Karpas-422 (cell line): ENCODE data around the gene PINLYP. TPM values are rescaled to one million over a fixed set of nuclear protein-coding genes. Genes with fewer than 3 reads are reported as not detected.
"Not testable (repeated sequence)": the region's sequence is repeated elsewhere in the genome, so short reads cannot be mapped to it uniquely, and the experiment has no call there.

Experiments
- DNase-seq: peaks from one replicate; pipeline ENCODE4 v3.0.0-alpha.2; 2015
- H2AFZ ChIP-seq: fragments of 200-600 bp; sonication (generic); 2 replicates; pipeline ENCODE4 v1.6.1; 2014; ENCODE audit warnings: antibody characterized with exemption, low read length, mixed read lengths
- H3K27ac ChIP-seq: fragments of 200-600 bp; sonication (generic); 2 replicates; pipeline ENCODE4 v1.5.1; 2014; ENCODE audit warnings: mild to moderate bottlenecking, low read length, moderate library complexity
- H3K27me3 ChIP-seq: fragments of 200-600 bp; sonication (generic); 2 replicates; pipeline ENCODE4 v1.6.1; 2014; ENCODE audit warnings: low read length, mixed read lengths
- H3K36me3 ChIP-seq: fragments of 200-600 bp; sonication (generic); 2 replicates; pipeline ENCODE4 v1.6.1; 2014; ENCODE audit warnings: low read length, mixed read lengths; ENCODE audit not compliant: insufficient read depth
- H3K4me1 ChIP-seq: fragments of 200-600 bp; sonication (generic); 2 replicates; pipeline ENCODE4 v1.6.1; 2014; ENCODE audit warnings: mild to moderate bottlenecking, low read length, mixed read lengths
- H3K4me2 ChIP-seq: fragments of 200-600 bp; sonication (generic); 2 replicates; pipeline ENCODE4 v1.6.1; 2014; ENCODE audit warnings: low read length, low read depth, mild to moderate bottlenecking; ENCODE audit not compliant: poor library complexity, severe bottlenecking
- H3K4me3 ChIP-seq: fragments of 200-600 bp; sonication (generic); 2 replicates; pipeline ENCODE4 v1.5.1; 2014; ENCODE audit warnings: mild to moderate bottlenecking, antibody characterized with exemption, low read length, mixed read lengths
- H3K79me2 ChIP-seq: fragments of 200-600 bp; sonication (generic); 2 replicates; pipeline ENCODE4 v1.6.1; 2014; ENCODE audit warnings: mild to moderate bottlenecking, low read length, mixed read lengths
- H3K9ac ChIP-seq: fragments of 200-600 bp; sonication (generic); 2 replicates; pipeline ENCODE4 v1.6.0; 2014; ENCODE audit warnings: low read length
- H3K9me2 ChIP-seq: fragments of 200-600 bp; sonication (generic), shearing (Covaris generic); replicated peaks from 2 replicates; pipeline ENCODE4 v1.6.0; 2014; ENCODE audit warnings: mild to moderate bottlenecking, low read length, moderate library complexity; ENCODE audit not compliant: insufficient read depth
- H3K9me3 ChIP-seq: fragments of 300-700, 200-600 bp; sonication (generic); 2 replicates; pipeline ENCODE4 v1.6.1; 2014; ENCODE audit warnings: low read length, mixed read lengths
- H4K20me1 ChIP-seq: fragments of 200-600 bp; sonication (generic); 2 replicates; pipeline ENCODE4 v1.6.1; 2014; ENCODE audit warnings: mild to moderate bottlenecking, antibody characterized with exemption, low read length, low read depth; ENCODE audit not compliant: insufficient read depth
- total RNA-seq: library from RNA; depleted of rRNA; stranded (reverse); fragments of >200 nt; shearing (Covaris generic); gene quantifications from 2 replicates; pipeline ENCODE4 v1.2.3, GENCODE V29; 2014; ENCODE audit warnings: low replicate concordance

Gene PINLYP
- total RNA-seq, 1 experiment from 2014 or later: not detected

DNA sequence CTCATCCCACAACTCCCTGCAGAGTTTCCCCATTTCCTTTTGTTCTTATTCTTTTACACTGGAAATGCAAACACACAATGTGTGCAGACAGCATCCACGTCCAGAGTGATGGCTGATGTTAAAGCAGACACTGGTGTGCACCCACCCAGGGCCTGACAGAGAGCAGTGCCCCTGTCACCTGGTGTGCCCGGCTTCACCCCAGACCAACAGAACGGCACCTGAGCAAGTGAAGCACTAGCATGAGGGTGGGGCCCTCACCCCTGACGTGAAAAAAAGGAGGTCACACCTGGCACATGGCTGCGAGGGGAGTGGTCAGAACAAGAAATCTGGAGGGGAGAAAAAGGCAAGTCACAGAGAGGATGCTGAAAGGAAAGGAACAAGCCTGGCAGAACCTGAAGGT lies 30.3 kb upstream of the PINLYP start:
- no peaks in the 10 kb centered on the region for H3K9me3 ChIP-seq
- H2AFZ ChIP-seq: no peak overlapping the region
- no peaks in the 10 kb centered on the region for H3K4me1 ChIP-seq
- no peak overlapping the region for H3K4me2 ChIP-seq
- H4K20me1 ChIP-seq: no peaks in the 10 kb centered on the region
- peaks cover 10% of the 10 kb centered on the region for H3K36me3 ChIP-seq
- H3K27me3 ChIP-seq: no peaks in the 10 kb centered on the region
- no peak overlapping the region for H3K9ac ChIP-seq
- no peak overlapping the region for H3K27ac ChIP-seq
- no peak for DNase-seq
- H3K79me2 ChIP-seq: no peaks in the 10 kb centered on the region
- H3K9me2 ChIP-seq: no peaks in the 10 kb centered on the region
- no peak overlapping the region for H3K4me3 ChIP-seq

DNA sequence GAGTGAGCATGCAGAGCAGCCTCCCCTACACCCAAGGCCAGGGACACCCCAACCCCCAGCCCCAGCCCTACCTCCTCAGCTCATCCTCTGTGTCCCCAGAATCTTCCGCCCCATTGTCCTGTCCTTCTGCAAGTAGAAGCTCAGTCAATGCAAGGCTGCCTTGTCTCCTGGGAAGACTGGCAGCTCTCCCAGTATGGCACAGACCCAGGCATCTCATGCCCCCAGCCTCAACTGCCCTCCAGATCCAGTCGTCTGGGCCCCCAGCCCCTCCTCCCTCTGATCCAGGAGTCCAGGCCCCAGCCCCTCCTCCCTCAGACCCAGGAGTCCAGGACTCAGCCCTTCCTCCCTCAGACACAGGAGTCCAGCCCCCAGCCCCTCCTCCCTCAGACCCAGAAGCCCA lies 29.6 kb upstream of the PINLYP start:
- Histone ChIP-seq H4K20me1 (no peaks in the 10 kb centered on the region), H3K4me1 (no peaks in the 10 kb centered on the region), H3K9me3 (no peaks in the 10 kb centered on the region), H3K9ac (no peak overlapping the region), H2AFZ (no peak overlapping the region), H3K4me3 (no peak overlapping the region), H3K9me2 (no peaks in the 10 kb centered on the region), H3K27me3 (no peaks in the 10 kb centered on the region), H3K36me3 (peaks cover 5% of the 10 kb centered on the region; the same call in 1 of the 2 replicates), H3K79me2 (no peaks in the 10 kb centered on the region), H3K4me2 (no peak overlapping the region), H3K27ac (no peak overlapping the region)
- DNase-seq: no peak

- peaks cover 3% of the 10 kb centered on the region; the same call in 1 of the 2 replicates for H3K36me3 ChIP-seq
- H3K9ac ChIP-seq: no peak overlapping the region
- no peaks in the 10 kb centered on the region for H3K9me2 ChIP-seq
- no peaks in the 10 kb centered on the region for H4K20me1 ChIP-seq
- no peak overlapping the region for H3K4me2 ChIP-seq
- H3K27ac ChIP-seq: no peak overlapping the region
- H3K27me3 ChIP-seq: no peaks in the 10 kb centered on the region
- H3K4me1 ChIP-seq: no peaks in the 10 kb centered on the region
- no peaks in the 10 kb centered on the region for H3K9me3 ChIP-seq
- no peak for DNase-seq
- no peaks in the 10 kb centered on the region for H3K79me2 ChIP-seq
- H2AFZ ChIP-seq: no peak overlapping the region
- H3K4me3 ChIP-seq: no peak overlapping the region
Observed at GRCh38 chr19:43546581-43546980, 29.0 kb upstream of the PINLYP start.

DNA sequence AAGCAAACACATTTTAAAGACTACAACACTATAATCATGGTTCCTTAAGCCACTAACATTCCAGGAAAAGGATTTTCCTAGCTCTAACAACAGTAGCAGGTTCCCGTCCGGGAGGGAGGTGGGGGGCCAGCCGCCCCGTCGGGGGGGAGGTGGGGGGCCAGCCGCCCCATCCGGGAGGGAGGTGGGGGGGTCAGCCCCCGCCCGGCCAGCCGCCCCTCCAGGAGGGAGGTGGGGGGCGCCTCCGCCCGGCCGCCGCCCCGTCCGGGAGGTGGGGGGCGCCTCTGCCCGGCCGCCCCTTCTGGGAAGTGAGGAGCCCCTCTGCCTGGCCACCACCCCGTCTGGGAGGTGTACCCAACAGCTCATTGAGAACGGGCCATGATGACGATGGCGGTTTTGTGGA lies 27.7 kb upstream of the PINLYP start:
- H3K79me2 ChIP-seq, DNase-seq, H3K27ac ChIP-seq, H4K20me1 ChIP-seq, H3K4me2 ChIP-seq, H3K27me3 ChIP-seq, H3K4me3 ChIP-seq, H3K9me2 ChIP-seq, H3K9ac ChIP-seq, H3K4me1 ChIP-seq, H3K36me3 ChIP-seq, H2AFZ ChIP-seq, H3K9me3 ChIP-seq: not testable (repeated sequence)

DNA sequence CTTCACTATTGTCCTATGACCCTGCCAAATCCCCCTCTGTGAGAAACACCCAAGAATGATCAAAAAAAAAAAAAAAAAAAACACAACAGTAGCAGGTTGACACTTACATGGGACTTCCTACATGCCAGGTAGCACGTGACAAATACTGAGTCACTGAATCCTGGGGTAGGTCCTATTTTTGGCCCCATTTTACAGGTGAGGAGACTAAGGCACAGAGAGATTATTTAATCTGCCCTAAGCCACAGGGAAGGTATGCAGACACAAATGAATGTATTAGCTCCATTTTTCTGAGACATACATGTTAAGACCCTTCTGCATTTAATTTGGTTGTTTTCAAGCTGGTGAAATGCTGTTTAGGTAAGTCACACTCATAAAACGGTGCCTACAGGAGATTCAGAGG lies 26.9 kb upstream of the PINLYP start:
- Histone ChIP-seq H3K4me3 (no peak overlapping the region), H3K9ac (no peak overlapping the region), H3K27ac (no peak overlapping the region), H3K79me2 (no peaks in the 10 kb centered on the region), H3K9me2 (no peaks in the 10 kb centered on the region), H3K36me3 (no peaks in the 10 kb centered on the region), H4K20me1 (no peaks in the 10 kb centered on the region), H3K4me1 (no peaks in the 10 kb centered on the region), H3K9me3 (no peaks in the 10 kb centered on the region), H2AFZ (no peak overlapping the region), H3K4me2 (no peak overlapping the region), H3K27me3 (no peaks in the 10 kb centered on the region)
- DNase-seq: no peak

DNA sequence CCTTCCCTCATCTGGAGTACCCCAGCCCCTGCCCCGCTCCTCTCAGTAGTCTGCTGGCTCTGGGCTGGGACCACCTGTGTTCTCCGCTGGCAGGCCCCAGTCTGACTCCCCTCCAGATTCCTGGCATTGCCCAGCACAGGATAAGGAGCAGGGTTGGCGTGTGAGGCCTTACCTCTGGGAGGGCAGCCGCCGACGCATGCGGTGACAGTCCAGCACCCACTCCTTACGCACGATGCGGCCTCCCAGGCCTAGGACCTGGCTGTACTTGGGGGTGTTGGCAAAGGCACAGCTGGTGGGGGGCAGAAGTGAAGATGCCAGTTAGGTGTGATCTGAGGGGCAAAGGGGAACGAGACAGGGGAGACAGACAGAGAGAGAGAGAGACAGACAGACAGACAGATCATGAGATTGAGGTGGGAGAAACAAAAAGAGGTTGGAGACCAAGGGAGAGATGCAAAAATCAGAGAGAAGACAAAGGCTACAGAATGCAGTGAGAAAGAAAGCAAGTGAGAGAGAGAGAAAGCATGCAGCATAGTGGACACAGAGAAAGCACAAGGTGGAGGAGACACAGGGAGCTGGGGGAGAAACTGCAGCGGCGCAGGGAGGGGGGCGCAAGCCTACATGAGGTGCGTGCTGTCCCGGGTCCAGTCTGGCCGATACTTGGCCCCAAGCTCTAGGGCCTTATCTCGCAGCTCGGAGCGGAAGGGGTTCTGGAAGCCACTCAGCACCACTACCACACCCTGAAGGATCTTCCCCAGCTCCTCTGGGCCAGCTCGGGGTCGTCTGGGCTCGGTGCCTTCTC lies 24.0 kb upstream of the PINLYP start:
- no peak for DNase-seq
- Histone ChIP-seq H3K4me1 (no peaks in the 10 kb centered on the region), H3K36me3 (no peaks in the 10 kb centered on the region)

GRCh38 chr19:43552198-43552450 lies 23.5 kb upstream of the PINLYP start:
- Histone ChIP-seq H3K4me3 (no peak overlapping the region), H3K9ac (no peak overlapping the region), H2AFZ (no peak overlapping the region), H4K20me1 (no peaks in the 10 kb centered on the region), H3K79me2 (no peaks in the 10 kb centered on the region), H3K9me3 (no peaks in the 10 kb centered on the region), H3K36me3 (no peaks in the 10 kb centered on the region), H3K27ac (no peak overlapping the region), H3K4me2 (no peak overlapping the region), H3K27me3 (no peaks in the 10 kb centered on the region), H3K9me2 (no peaks in the 10 kb centered on the region), H3K4me1 (no peaks in the 10 kb centered on the region)
- no peak for DNase-seq

More for the DNA sequence above, 24.0 kb upstream of the PINLYP start:
- H3K4me2 ChIP-seq: no peak overlapping the region
- no peaks in the 10 kb centered on the region for H3K9me2 ChIP-seq
- no peaks in the 10 kb centered on the region for H3K9me3 ChIP-seq
- H2AFZ ChIP-seq: no peak overlapping the region
- H4K20me1 ChIP-seq: no peaks in the 10 kb centered on the region
- no peak overlapping the region for H3K27ac ChIP-seq
- H3K4me3 ChIP-seq: no peak overlapping the region
- H3K79me2 ChIP-seq: no peaks in the 10 kb centered on the region
- no peaks in the 10 kb centered on the region for H3K27me3 ChIP-seq
- H3K9ac ChIP-seq: no peak overlapping the region

DNA sequence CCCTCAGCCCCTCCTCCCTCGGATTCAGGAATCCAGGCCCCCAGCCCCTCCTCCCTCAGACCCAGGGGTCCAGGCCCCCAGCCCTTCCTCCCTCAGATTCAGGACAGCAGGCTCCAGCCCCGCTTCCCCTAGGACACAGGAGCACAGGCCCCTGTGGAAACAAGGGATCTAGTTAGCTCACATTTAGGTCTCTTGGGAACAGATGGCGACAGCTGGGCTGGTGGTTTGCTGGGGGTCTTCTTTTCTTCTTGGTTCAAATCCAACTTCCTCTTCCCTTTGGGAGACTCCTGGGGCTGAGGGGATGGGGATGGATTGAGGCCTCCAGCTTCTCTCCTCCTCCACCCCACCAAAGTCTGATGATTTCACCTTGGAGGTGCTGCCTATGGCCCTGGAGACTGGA lies 23.0 kb upstream of the PINLYP start:
- no peaks in the 10 kb centered on the region for H3K36me3 ChIP-seq
- DNase-seq: no peak
- no peak overlapping the region for H2AFZ ChIP-seq
- no peak overlapping the region for H3K4me2 ChIP-seq
- no peak overlapping the region for H3K4me3 ChIP-seq
- no peaks in the 10 kb centered on the region for H4K20me1 ChIP-seq
- H3K9me2 ChIP-seq: no peaks in the 10 kb centered on the region
- H3K27ac ChIP-seq: no peak overlapping the region
- H3K9me3 ChIP-seq: no peaks in the 10 kb centered on the region
- no peak overlapping the region for H3K9ac ChIP-seq
- no peaks in the 10 kb centered on the region for H3K27me3 ChIP-seq
- H3K79me2 ChIP-seq: no peaks in the 10 kb centered on the region
- no peaks in the 10 kb centered on the region for H3K4me1 ChIP-seq

- Histone ChIP-seq H3K9me2 (no peaks in the 10 kb centered on the region), H3K4me2 (no peak overlapping the region), H3K27me3 (no peaks in the 10 kb centered on the region), H3K9me3 (no peaks in the 10 kb centered on the region), H3K36me3 (no peaks in the 10 kb centered on the region), H4K20me1 (no peaks in the 10 kb centered on the region), H2AFZ (no peak overlapping the region), H3K4me1 (no peaks in the 10 kb centered on the region), H3K9ac (no peak overlapping the region), H3K79me2 (no peaks in the 10 kb centered on the region), H3K4me3 (no peak overlapping the region), H3K27ac (no peak overlapping the region)
- DNase-seq: no peak
Observed at GRCh38 chr19:43553656-43554055, 21.9 kb upstream of the PINLYP start.
